ENCODE data around the gene PRTN3. TPM values are rescaled to one million over a fixed set of nuclear protein-coding genes. Genes with fewer than 3 reads are reported as not detected.

PRTN3 gene
- total RNA-seq, 6 experiments from 2014 or later = 2.3 to 2.9 TPM; not detected in 4

- H3K4me1 ChIP-seq = no peaks in the 10 kb centered on the region
- DNase-seq (no peak), ATAC-seq (no peak)
- no peak overlapping the region for H3K27ac ChIP-seq
- H3K36me3 ChIP-seq = peaks cover 18 to 46% (median 29%) of the 10 kb centered on the region in 4 donors
- TF ChIP-seq POLR2A (IDR thresholded peaks at IDR 0.05) (no peak), CTCF (IDR thresholded peaks at IDR 0.05) (no peak)
- no peaks in the 10 kb centered on the region for H3K27me3 ChIP-seq
- H3K9me3 ChIP-seq = no peaks in the 10 kb centered on the region
- intact Hi-C loops (cut with DNase I) = no loop called here
- WGBS (ENCODE audit: insufficient coverage, low coverage, low lambda C conversion rate, missing lambda C conversion rate) = 92% methylated on average over 23 of the region's 72 CpGs
- no peak overlapping the region for H3K4me3 ChIP-seq
These were observed 28.0 kb upstream of the PRTN3 start for GRCh38 chr19:812747-813218.

GRCh38 chr19:813219-814151, 27.3 kb upstream of the PRTN3 start:
- no peak overlapping the region for H3K27ac ChIP-seq
- TF ChIP-seq POLR2A (IDR thresholded peaks at IDR 0.05) = no peak
- 90% methylated on average over 12 of the region's 87 CpGs for WGBS (ENCODE audit: insufficient coverage, low coverage, low lambda C conversion rate, missing lambda C conversion rate)
- ATAC-seq (peak in 2 of 4 donors; percentile 5 to 20), DNase-seq (no peak)
- H3K9me3 ChIP-seq = no peaks in the 10 kb centered on the region
- peaks cover 13 to 39% (median 24%) of the 10 kb centered on the region in 4 donors for H3K36me3 ChIP-seq
- no peak overlapping the region for H3K4me3 ChIP-seq
- no peaks in the 10 kb centered on the region for H3K4me1 ChIP-seq
- H3K27me3 ChIP-seq = no peaks in the 10 kb centered on the region
- intact Hi-C loops (cut with DNase I) = no loop called here

- ATAC-seq = peak in 3 of 4 donors; percentile 3 to 28 (median 5)
- H3K9me3 ChIP-seq = no peaks in the 10 kb centered on the region
- H3K4me3 ChIP-seq = no peak overlapping the region
- TF ChIP-seq CTCF (IDR thresholded peaks at IDR 0.05) (no peak), POLR2A (IDR thresholded peaks at IDR 0.05) (no peak)
- peaks cover 11 to 29% (median 19%) of the 10 kb centered on the region in 4 donors for H3K36me3 ChIP-seq
- intact Hi-C loops (cut with DNase I) = no loop called here
- no peaks in the 10 kb centered on the region for H3K4me1 ChIP-seq
- no peak overlapping the region for H3K27ac ChIP-seq
- DNase-seq = no peak
- WGBS (ENCODE audit: insufficient coverage, low coverage, low lambda C conversion rate, missing lambda C conversion rate) = 85% methylated on average over 8 of the region's 49 CpGs
- H3K27me3 ChIP-seq = no peaks in the 10 kb centered on the region
These were observed 26.4 kb upstream of the PRTN3 start for GRCh38 chr19:814152-815078.

GRCh38 chr19:815079-815774, 25.6 kb upstream of the PRTN3 start:
- no peak for TF ChIP-seq POLR2A (IDR thresholded peaks at IDR 0.05)
- TF ChIP-seq CTCF (IDR thresholded peaks at IDR 0.05) = no peak
- no CpG with 5 or more reads among the region's 47 CpGs for WGBS (ENCODE audit: insufficient coverage, low coverage, low lambda C conversion rate, missing lambda C conversion rate)
- Histone ChIP-seq H3K9me3 (no peaks in the 10 kb centered on the region), H3K4me1 (no peaks in the 10 kb centered on the region), H3K27ac (no peak overlapping the region), H3K36me3 (peaks cover 8 to 21% (median 13%) of the 10 kb centered on the region in 4 donors), H3K4me3 (no peak overlapping the region), H3K27me3 (no peaks in the 10 kb centered on the region)
- ATAC-seq = peak in 2 of 4 donors; percentile 3 to 13
- no peak for DNase-seq
- intact Hi-C loops (cut with DNase I) = no loop called here
